Caco-2 (cell line): ENCODE results near the gene HPDL. TPM values are rescaled to one million over a fixed set of nuclear protein-coding genes. Genes with fewer than 3 reads are reported as not detected.

Source experiments
- BruUV-seq: library from RNA; stranded (reverse); fragments of 400-500 nt; replicated peaks from 2 replicates; lab custom pipeline; 2021; lab: Mats Ljungman, UMichigan
- CTCF ChIA-PET: fragments of 300-600 bp; sonication (Branson Sonifier 250); formaldehyde crosslinking; loops from one replicate; lab custom pipeline; 2022; ENCODE audit warnings: antibody characterized with exemption; lab: Charles Lee
- POLR2A ChIA-PET: fragments of 300-600 bp; sonication (Branson Sonifier 250); formaldehyde crosslinking; loops from one replicate; lab custom pipeline; 2022; ENCODE audit warnings: antibody characterized with exemption; lab: Charles Lee
- DNase-seq, 2 experiments: peaks; one replicate each; pipeline versions ENCODE4 v3.0.0 to v3.0.0-alpha.2; 2020 to 2022
- H3K27me3 ChIP-seq: replicated peaks from 2 replicates; pipeline ENCODE4 v1.6.0; 2011; ENCODE audit warnings: low read length; ENCODE audit not compliant: control insufficient read depth, insufficient read depth
- H3K36me3 ChIP-seq: 2 replicates; pipeline ENCODE4 v1.5.1; 2011; ENCODE audit warnings: low read length; ENCODE audit not compliant: control insufficient read depth, insufficient read depth
- H3K4me1 ChIP-seq: fragments of 250-450 bp; sonication (Bioruptor Pico); 2 replicates; pipeline ENCODE4 v1.5.1; 2020; ENCODE audit warnings: mild to moderate bottlenecking
- H3K4me3 ChIP-seq: 2 replicates; pipeline ENCODE4 v1.5.1; 2011; ENCODE audit warnings: low read depth, mild to moderate bottlenecking, control low read depth, low read length
- H3K9me3 ChIP-seq: fragments of 250-450 bp; sonication (Bioruptor Pico); 2 replicates; pipeline ENCODE4 v1.5.1; 2020; ENCODE audit warnings: mild to moderate bottlenecking, moderate library complexity
- H3K27ac Mint-ChIP-seq: one replicate; pipeline ENCODE4 v1.8.0; 2022; ENCODE audit warnings: mixed read lengths; ENCODE audit not compliant: unreplicated experiment
- H3K27me3 Mint-ChIP-seq: one replicate; pipeline ENCODE4 v1.8.0; 2022; ENCODE audit warnings: mixed read lengths; ENCODE audit not compliant: insufficient read depth, unreplicated experiment
- H3K36me3 Mint-ChIP-seq: one replicate; pipeline ENCODE4 v1.8.0; 2022; ENCODE audit warnings: mild to moderate bottlenecking, mixed read lengths; ENCODE audit not compliant: insufficient read depth, unreplicated experiment
- H3K4me1 Mint-ChIP-seq: one replicate; pipeline ENCODE4 v1.8.0; 2022; ENCODE audit warnings: low read depth, mixed read lengths; ENCODE audit not compliant: unreplicated experiment
- H3K4me3 Mint-ChIP-seq: one replicate; pipeline ENCODE4 v1.8.0; 2022; ENCODE audit warnings: mild to moderate bottlenecking, moderate library complexity, mixed read lengths; ENCODE audit not compliant: unreplicated experiment
- H3K9me3 Mint-ChIP-seq: one replicate; pipeline ENCODE4 v1.8.0; 2022; ENCODE audit warnings: mixed read lengths; ENCODE audit not compliant: unreplicated experiment
- CTCF ChIP-seq, 2 experiments: fragments of 200-600 bp in 1 of 2; IDR thresholded peaks; 1 replicate in 1 of 2; 2 replicates in 1 of 2; pipeline versions ENCODE4 v1.5.1 to v1.8.0; 2011 to 2022; ENCODE audit warnings: antibody characterized with exemption in 1 of 2, control low read depth in 1 of 2, inconsistent platforms in 1 of 2, low read depth in 1 of 2, low read length in 1 of 2, mild to moderate bottlenecking in 1 of 2, moderate library complexity in 1 of 2; ENCODE audit not compliant: insufficient read depth in 1 of 2, severe bottlenecking in 1 of 2, unreplicated experiment in 1 of 2
- intact Hi-C: fragments of 100-400 bp; cut with micrococcal nuclease; formaldehyde crosslinking; loops from one replicate; pipeline ENCODE4 v1.10.0; 2022; ENCODE audit not compliant: unreplicated experiment
- total RNA-seq: library from RNA; stranded (reverse); gene quantifications from 2 replicates; pipeline ENCODE4 v1.2.3, GENCODE V29; 2022

The HPDL gene
- total RNA-seq, 1 experiment from 2014 or later, result 90.6 TPM

GRCh38 chr1:45346473-45346872 lies 19.8 kb downstream of the HPDL start:
- Histone ChIP-seq H3K36me3 (no peaks in the 10 kb centered on the region; the same call in 1 of the 2 replicates), H3K9me3 (no peaks in the 10 kb centered on the region), H3K4me1 (peaks cover 24% of the 10 kb centered on the region), H3K27me3 (no peaks in the 10 kb centered on the region), H3K4me3 (no peak overlapping the region)
- DNase-seq, result no peak
- intact Hi-C loops, result no loop called here
- no peak overlapping the region for H3K4me3 Mint-ChIP-seq
- CTCF ChIA-PET, result no interaction called here
- BruUV-seq, result no TSS peak
- H3K4me1 Mint-ChIP-seq, result peaks cover 25% of the 10 kb centered on the region
- TF ChIP-seq CTCF (IDR thresholded peaks at IDR 0.05; ENCODE audit: insufficient read depth in 1 of 2, low read depth in 1 of 2, low read length in 1 of 2, severe bottlenecking in 1 of 2, unreplicated experiment in 1 of 2), result no peak
- POLR2A ChIA-PET, result no interaction called here
- H3K27ac Mint-ChIP-seq, result no peak overlapping the region
- H3K36me3 Mint-ChIP-seq, result peaks cover 54% of the 10 kb centered on the region
- no peaks in the 10 kb centered on the region for H3K27me3 Mint-ChIP-seq
- no peaks in the 10 kb centered on the region for H3K9me3 Mint-ChIP-seq

GRCh38 chr1:45348020-45348419 lies 21.3 kb downstream of the HPDL start:
- peaks cover 19% of the 10 kb centered on the region for H3K4me1 Mint-ChIP-seq
- ChIA-PET CTCF (interaction anchor here (0.6 to 0.7 kb wide), 2 partner anchors 114 to 145 kb away, joined by 3 to 5 read pairs; no protein-coding TSS in a partner anchor), POLR2A (interaction anchor here (0.5 to 2.1 kb wide), 4 partner anchors 8 to 1483 kb away, joined by 3 to 10 read pairs (median 4); partner anchors contain the start of genes HPDL, MUTYH and TOE1)
- no peaks in the 10 kb centered on the region for H3K27me3 Mint-ChIP-seq
- H3K9me3 ChIP-seq, result no peaks in the 10 kb centered on the region
- no peak for TF ChIP-seq CTCF (IDR thresholded peaks at IDR 0.05; ENCODE audit: insufficient read depth in 1 of 2, low read depth in 1 of 2, low read length in 1 of 2, severe bottlenecking in 1 of 2, unreplicated experiment in 1 of 2)
- H3K27ac Mint-ChIP-seq, result peak overlapping the region; percentile 46
- H3K4me3 Mint-ChIP-seq, result no peak overlapping the region
- no peaks in the 10 kb centered on the region for H3K9me3 Mint-ChIP-seq
- H3K36me3 Mint-ChIP-seq, result peaks cover 45% of the 10 kb centered on the region
- H3K27me3 ChIP-seq, result no peaks in the 10 kb centered on the region
- peaks cover 24% of the 10 kb centered on the region for H3K4me1 ChIP-seq
- BruUV-seq, result no TSS peak
- no peak overlapping the region for H3K4me3 ChIP-seq
- H3K36me3 ChIP-seq, result no peaks in the 10 kb centered on the region; the same call in 1 of the 2 replicates
- DNase-seq, result no peak
- intact Hi-C loops, result no loop called here

GRCh38 chr1:45348609-45348965 lies 21.9 kb downstream of the HPDL start:
- Mint-ChIP-seq H3K27me3 (no peaks in the 10 kb centered on the region), H3K9me3 (no peaks in the 10 kb centered on the region), H3K4me3 (no peak overlapping the region), H3K36me3 (peaks cover 39% of the 10 kb centered on the region), H3K27ac (peak overlapping the region; percentile 46), H3K4me1 (peaks cover 19% of the 10 kb centered on the region)
- no peak for TF ChIP-seq CTCF (IDR thresholded peaks at IDR 0.05; ENCODE audit: insufficient read depth in 1 of 2, low read depth in 1 of 2, low read length in 1 of 2, severe bottlenecking in 1 of 2, unreplicated experiment in 1 of 2)
- CTCF ChIA-PET, result interaction anchor here (0.6 to 0.7 kb wide), 2 partner anchors 114 to 145 kb away, joined by 3 to 5 read pairs; no protein-coding TSS in a partner anchor
- intact Hi-C loops, result no loop called here
- Histone ChIP-seq H3K36me3 (no peaks in the 10 kb centered on the region; the same call in none of the 2 replicates), H3K27me3 (no peaks in the 10 kb centered on the region), H3K9me3 (no peaks in the 10 kb centered on the region), H3K4me1 (peaks cover 24% of the 10 kb centered on the region), H3K4me3 (no peak overlapping the region)
- DNase-seq, result no peak
- POLR2A ChIA-PET, result interaction anchor here (0.5 to 2.1 kb wide), 4 partner anchors 8 to 1482 kb away, joined by 3 to 10 read pairs (median 4); partner anchors contain the start of genes HPDL, MUTYH and TOE1
- no TSS peak for BruUV-seq
